H1 (cell line): ENCODE results near the gene TBC1D24. TPM values are rescaled to one million over a fixed set of nuclear protein-coding genes. Genes with fewer than 3 reads are reported as not detected.

Source experiments
- CTCF ChIA-PET: fragments of 300-600 bp; sonication (Branson Sonifier 250); formaldehyde crosslinking; loops from one replicate; lab custom pipeline; 2021; ENCODE audit not compliant: partially characterized antibody; lab: Charles Lee
- POLR2A ChIA-PET: fragments of 300-600 bp; sonication (Branson Sonifier 250); formaldehyde crosslinking; loops from one replicate; lab custom pipeline; 2021; ENCODE audit warnings: inconsistent platforms; ENCODE audit not compliant: partially characterized antibody; lab: Charles Lee
- DNase-seq, 2 experiments: peaks; one replicate each; pipeline versions ENCODE4 v3.0.0 to v3.0.0-alpha.2; 2010 to 2022; ENCODE audit warnings: low spot score in 2 of 2, low read depth in 1 of 2, mixed read lengths in 1 of 2
- FAIRE-seq: peaks from 2 replicates; lab custom pipeline; 2011; peaks lifted over from hg19 to GRCh38; lab: Jason Lieb, UNC
- H2AFZ ChIP-seq: 2 replicates; pipeline ENCODE4 v1.8.1; 2012; ENCODE audit warnings: low read length, inconsistent platforms
- H2AK5ac ChIP-seq: 2 replicates; pipeline ENCODE4 v1.6.1; 2013; ENCODE audit warnings: low read depth, low read length
- H2BK120ac ChIP-seq: replicated peaks from 2 replicates; pipeline ENCODE3; 2013; ENCODE audit warnings: low read depth, low read length, inconsistent platforms
- H2BK12ac ChIP-seq: 2 replicates; pipeline ENCODE4 v1.6.1; 2013; ENCODE audit warnings: low read depth, low read length
- H2BK15ac ChIP-seq: 2 replicates; pipeline ENCODE4 v1.6.1; 2013; ENCODE audit warnings: low read length
- H2BK20ac ChIP-seq: 2 replicates; pipeline ENCODE4 v1.6.1; 2013; ENCODE audit warnings: low read length
- H2BK5ac ChIP-seq: 2 replicates; pipeline ENCODE4 v1.6.1; 2013; ENCODE audit warnings: low read depth, low read length
- H3K14ac ChIP-seq: 2 replicates; pipeline ENCODE4 v1.6.1; 2013; ENCODE audit warnings: inconsistent platforms; ENCODE audit not compliant: insufficient read length
- H3K18ac ChIP-seq: 2 replicates; pipeline ENCODE4 v1.6.1; 2013; ENCODE audit warnings: low read length; ENCODE audit errors: extremely low read depth
- H3K23ac ChIP-seq: 2 replicates; pipeline ENCODE4 v1.6.1; 2013; ENCODE audit warnings: inconsistent platforms; ENCODE audit not compliant: insufficient read length
- H3K23me2 ChIP-seq: 2 replicates; pipeline ENCODE4 v1.6.1; 2013; ENCODE audit warnings: low read depth, low read length
- H3K27ac ChIP-seq: 2 replicates; pipeline ENCODE4 v1.6.1; 2011; ENCODE audit warnings: low read depth, low read length, inconsistent platforms
- H3K27me3 ChIP-seq, 4 experiments: replicated peaks in 1 of 4; 1 replicate in 1 of 4; 2 replicates in 3 of 4; pipeline versions ENCODE4 v1.6.1 to v1.8.1; 2011 to 2013; ENCODE audit warnings: low read length in 3 of 4, mild to moderate bottlenecking in 3 of 4, inconsistent platforms in 2 of 4, mixed read lengths in 2 of 4, moderate library complexity in 1 of 4; ENCODE audit not compliant: control insufficient read depth in 3 of 4, insufficient read depth in 3 of 4; ENCODE audit errors: extremely low read depth in 1 of 4
- H3K36me3 ChIP-seq, 4 experiments: 2 replicates each; pipeline versions ENCODE4 v1.6.1 to v1.8.1; 2011 to 2013; ENCODE audit warnings: mild to moderate bottlenecking in 4 of 4, low read length in 3 of 4, moderate library complexity in 2 of 4, control low read depth in 1 of 4, inconsistent platforms in 1 of 4; ENCODE audit not compliant: insufficient read depth in 4 of 4, control insufficient read depth in 2 of 4
- H3K4ac ChIP-seq: replicated peaks from 2 replicates; pipeline ENCODE3; 2013; ENCODE audit warnings: low read length, low read depth, mixed read lengths, inconsistent platforms; ENCODE audit not compliant: insufficient read length
- H3K4me1 ChIP-seq, 4 experiments: replicated peaks in 1 of 4; 1 replicate in 1 of 4; 2 replicates in 3 of 4; pipeline versions ENCODE4 v1.6.1 to v1.8.1; 2011 to 2013; ENCODE audit warnings: low read length in 3 of 4, inconsistent platforms in 2 of 4, mixed read lengths in 1 of 4; ENCODE audit not compliant: insufficient read depth in 4 of 4, control insufficient read depth in 3 of 4
- H3K4me2 ChIP-seq, 2 experiments: 2 replicates each; pipeline versions ENCODE4 v1.6.1 to v1.8.1; 2011 to 2013; ENCODE audit warnings: low read depth in 2 of 2, low read length in 2 of 2, control low read depth in 1 of 2, inconsistent platforms in 1 of 2, mild to moderate bottlenecking in 1 of 2; ENCODE audit not compliant: insufficient read depth in 1 of 2
- H3K4me3 ChIP-seq, 4 experiments: fragments of 200-600, 300-600 bp in 1 of 4; sonication (generic), shearing (Covaris generic), sonication (Bioruptor Twin) in 1 of 4; 2 replicates each; pipeline versions ENCODE4 v1.5.1 to v1.8.1; 2011 to 2016; ENCODE audit warnings: low read length in 4 of 4, low read depth in 3 of 4, control low read depth in 2 of 4, inconsistent platforms in 2 of 4, mild to moderate bottlenecking in 2 of 4, mixed read lengths in 1 of 4, moderate library complexity in 1 of 4; ENCODE audit not compliant: insufficient read depth in 2 of 4; ENCODE audit errors: extremely low read depth in 1 of 4
- H3K56ac ChIP-seq: replicated peaks from 2 replicates; pipeline ENCODE3; 2013; ENCODE audit warnings: low read depth, mild to moderate bottlenecking, mixed read lengths, low read length, inconsistent platforms; ENCODE audit not compliant: insufficient read length
- H3K79me1 ChIP-seq: 2 replicates; pipeline ENCODE4 v1.6.1; 2013; ENCODE audit warnings: low read depth, low read length, control low read depth
- H3K79me2 ChIP-seq, 2 experiments: 2 replicates each; pipeline versions ENCODE4 v1.6.1 to v1.8.1; 2012 to 2013; ENCODE audit warnings: low read length in 2 of 2, mild to moderate bottlenecking in 2 of 2, inconsistent platforms in 1 of 2; ENCODE audit not compliant: insufficient read depth in 2 of 2, control insufficient read depth in 1 of 2
- H3K9ac ChIP-seq, 4 experiments: replicated peaks in 1 of 4; 1 replicate in 1 of 4; 2 replicates in 3 of 4; pipeline versions ENCODE4 v1.6.1 to v1.8.1; 2011 to 2013; ENCODE audit warnings: low read depth in 3 of 4, low read length in 3 of 4, control low read depth in 2 of 4, mild to moderate bottlenecking in 2 of 4, moderate library complexity in 2 of 4, inconsistent platforms in 1 of 4; ENCODE audit errors: extremely low read depth in 1 of 4
- H3K9me3 ChIP-seq, 2 experiments: 2 replicates each; pipeline versions ENCODE4 v1.6.1 to v1.8.1; 2012 to 2013; ENCODE audit warnings: mild to moderate bottlenecking in 2 of 2, moderate library complexity in 2 of 2, control low read depth in 1 of 2, inconsistent platforms in 1 of 2, low read depth in 1 of 2, low read length in 1 of 2, mixed read lengths in 1 of 2; ENCODE audit not compliant: insufficient read depth in 2 of 2
- H4K20me1 ChIP-seq, 2 experiments: replicated peaks in 1 of 2; 2 replicates each; pipeline versions ENCODE3 to v1.8.1; 2011 to 2013; ENCODE audit warnings: inconsistent platforms in 2 of 2, low read length in 2 of 2, mild to moderate bottlenecking in 1 of 2; ENCODE audit not compliant: insufficient read depth in 2 of 2, control insufficient read depth in 1 of 2
- H4K5ac ChIP-seq: 2 replicates; pipeline ENCODE4 v1.6.1; 2013; ENCODE audit warnings: low read length, low read depth, mixed read lengths, inconsistent platforms; ENCODE audit not compliant: insufficient read length
- H4K8ac ChIP-seq: 2 replicates; pipeline ENCODE4 v1.8.0; 2013; ENCODE audit warnings: mild to moderate bottlenecking, moderate library complexity, low read length, inconsistent platforms; ENCODE audit not compliant: insufficient read depth; ENCODE audit errors: extremely low read depth
- H4K91ac ChIP-seq: replicated peaks from 2 replicates; pipeline ENCODE3; 2013; ENCODE audit warnings: low read length, mixed read lengths, inconsistent platforms; ENCODE audit not compliant: insufficient read length
- ASH2L ChIP-seq: fragments of 200-600, 300-600 bp; sonication (generic); IDR thresholded peaks from one replicate; pipeline ENCODE4 v1.7.1; 2017; ENCODE audit warnings: low read length
- BACH1 ChIP-seq: IDR thresholded peaks from 2 replicates; pipeline ENCODE4 v1.6.1; 2012; ENCODE audit warnings: low read length, improper control_type of control experiment
- CHD1 ChIP-seq: IDR thresholded peaks from 2 replicates; pipeline ENCODE4 v1.6.1; 2012; ENCODE audit warnings: low read depth, low read length, improper control_type of control experiment
- CREB1 ChIP-seq: IDR thresholded peaks from 2 replicates; pipeline ENCODE4 v1.6.1; 2012; ENCODE audit warnings: inconsistent platforms
- EGR1 ChIP-seq: IDR thresholded peaks from 2 replicates; pipeline ENCODE4 v1.6.1; 2011; ENCODE audit warnings: low read depth, low read length, borderline replicate concordance
- EZH2 ChIP-seq: fragments of 200-600 bp; sonication (generic); IDR thresholded peaks from 2 replicates; pipeline ENCODE4 v1.7.1; 2012; ENCODE audit warnings: low read depth, mild to moderate bottlenecking, moderate library complexity, low read length, inconsistent platforms; ENCODE audit not compliant: severe bottlenecking
- GABPA ChIP-seq: IDR thresholded peaks from 2 replicates; pipeline ENCODE4 v1.6.1; 2011; ENCODE audit warnings: mild to moderate bottlenecking, low read length, moderate library complexity, borderline replicate concordance; ENCODE audit not compliant: insufficient read depth
- POLR2AphosphoS5 ChIP-seq: IDR thresholded peaks from 2 replicates; pipeline ENCODE4 v1.6.1; 2011; ENCODE audit warnings: low read depth, low read length
- SAP30 ChIP-seq: fragments of 300-600 bp; sonication (generic); IDR thresholded peaks from 2 replicates; pipeline ENCODE4 v1.7.1; 2012; ENCODE audit warnings: low read length, moderate library complexity, mild to moderate bottlenecking, inconsistent platforms; ENCODE audit not compliant: insufficient read depth, insufficient replicate concordance
- SP1 ChIP-seq: IDR thresholded peaks from 2 replicates; pipeline ENCODE4 v1.6.1; 2011; ENCODE audit warnings: low read depth, low read length
- SP2 ChIP-seq: IDR thresholded peaks from 2 replicates; pipeline ENCODE4 v1.6.1; 2012; ENCODE audit warnings: mild to moderate bottlenecking, low read length, inconsistent platforms
- TAF7 ChIP-seq: optimal IDR thresholded peaks from 2 replicates; pipeline ENCODE3; 2011; ENCODE audit warnings: low read depth, mild to moderate bottlenecking, inconsistent platforms, low read length, moderate library complexity, borderline replicate concordance
- WGBS, 2 experiments: shearing (Covaris generic) in 1 of 2; methylation state at CpG; one replicate each; pipeline versions ENCODE4 v1.1.6 to v1.1.7; 2013 to 2015; ENCODE audit warnings: low lambda C conversion rate in 2 of 2, mixed read lengths in 2 of 2, inconsistent platforms in 1 of 2, low coverage in 1 of 2, missing lambda C conversion rate in 1 of 2; ENCODE audit not compliant: insufficient replicate concordance in 2 of 2, insufficient coverage in 1 of 2, insufficient read length in 1 of 2; ENCODE audit errors: extremely low coverage in 1 of 2, missing lambda C conversion rate in 1 of 2; 5-methylcytosine and 5-hydroxymethylcytosine counted together
- polyA plus RNA-seq, 7 experiments: library from polyadenylated mRNA; depleted of rRNA in 3 of 7; stranded (reverse) in 5 of 7; unstranded in 2 of 7; fragments of >200 nt in 5 of 7; fragments of 200-250 nt in 2 of 7; gene quantifications; 1 replicate in 5 of 7; 2 replicates in 1 of 7; 4 replicates in 1 of 7; pipeline versions ENCODE4 v1.2.1 to v1.2.3, GENCODE V29; 2011 to 2013; ENCODE audit warnings: missing spikeins in 2 of 7, mixed read lengths in 2 of 7
- total RNA-seq: library from RNA; stranded (reverse); fragmentation: NEBNext Ultra II Directional; extraction: Animal tissue kit (Norgen Biotek cat#: 25700); gene quantifications from 2 replicates; pipeline ENCODE4 v1.2.1, GENCODE V29; 2021

Gene TBC1D24
- total and polyA plus RNA-seq, 2 of the 8 experiments (the other 6 are each of a cell fraction or from before 2014, with no cell fraction given) = 8.7 to 21.5 TPM

DNA sequence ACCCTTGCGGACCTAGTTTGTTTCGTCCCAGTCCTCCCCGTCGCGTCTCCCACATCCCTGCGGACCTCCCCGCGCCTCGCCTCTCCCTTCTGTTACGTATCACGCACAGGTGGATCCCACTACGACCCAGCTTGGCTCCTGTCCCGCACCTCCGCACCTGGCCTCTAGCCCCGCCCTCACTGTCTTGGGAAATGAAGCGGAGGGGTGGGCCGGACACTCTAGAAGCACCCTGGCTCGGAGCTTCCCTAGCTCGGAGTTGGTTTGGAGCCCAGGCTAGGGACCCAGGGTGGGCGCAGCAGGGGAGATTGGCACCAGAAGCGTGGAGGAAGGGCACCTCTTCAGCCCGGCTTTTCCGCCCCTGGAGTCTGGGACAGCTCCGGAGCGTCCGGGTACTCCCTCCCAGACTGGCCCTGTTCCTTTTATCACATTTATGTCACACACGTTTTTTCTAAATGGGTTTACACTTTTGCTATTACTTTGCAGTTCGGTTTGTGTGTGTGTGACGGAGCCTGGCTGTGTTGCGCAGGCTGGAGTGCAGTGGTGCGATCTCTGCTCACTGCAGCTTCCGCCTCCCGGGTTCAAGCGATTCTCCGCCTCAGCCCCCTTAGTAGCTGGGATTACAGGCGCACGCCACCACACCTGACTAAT, 57.7 kb downstream of the TBC1D24 start:
- no peak overlapping the region for H3K23ac ChIP-seq
- H2BK120ac ChIP-seq = no peak overlapping the region
- 9% methylated on average over 37 of the region's 37 CpGs; no CpG with 5 or more reads in 1 of the 2 experiments for WGBS, 2 experiments
- H3K4ac ChIP-seq = peak overlapping the region; percentile 7
- peak overlapping the region; percentile 75; the same call in 1 of the 2 replicates for H2BK12ac ChIP-seq
- H3K23me2 ChIP-seq = peaks cover 14% of the 10 kb centered on the region
- H3K36me3 ChIP-seq = peaks cover 3 to 18% (median 5%) of the 10 kb centered on the region in 4 experiments; a peak in 6 of 8 replicates
- no peak overlapping the region for H3K14ac ChIP-seq
- peaks cover 0 to 13% of the 10 kb centered on the region in 2 experiments for H4K20me1 ChIP-seq
- FAIRE-seq = no peak
- H4K8ac ChIP-seq = no peak overlapping the region; the same call in 1 of the 2 replicates
- H3K79me1 ChIP-seq = no peaks in the 10 kb centered on the region
- peak overlapping the region; percentile 91 for H3K18ac ChIP-seq
- no peak overlapping the region; the same call in 1 of the 2 replicates for H2AK5ac ChIP-seq
- peak overlapping the region; percentile 55 for H4K5ac ChIP-seq
- peak overlapping the region; percentile 1; the same call in 1 of the 2 replicates for H2BK15ac ChIP-seq
- peak overlapping the region; percentile 42 for H4K91ac ChIP-seq
- peak in 1 of 2 experiments; percentile 86 for DNase-seq
- peaks cover 0 to 11% (median 7%) of the 10 kb centered on the region in 4 experiments; a peak in 4 of 7 replicates for H3K4me1 ChIP-seq
- no peaks in the 10 kb centered on the region for H3K79me2 ChIP-seq
- H3K56ac ChIP-seq = peak overlapping the region; percentile 77
- ChIA-PET POLR2A (interaction anchor here (0.9 to 5.6 kb wide), 14 partner anchors 11 to 324 kb away, joined by 3 to 108 read pairs (median 4); partner anchors contain the start of genes AMDHD2, ATP6V0C, ECI1 and KCTD5), CTCF (interaction anchor here (0.6 to 1.7 kb wide), 4 partner anchors 9 to 550 kb away, joined by 3 to 4 read pairs (median 3); partner anchors contain the start of gene AMDHD2)
- no peaks in the 10 kb centered on the region for H3K9me3 ChIP-seq
- H3K4me2 ChIP-seq = peak overlapping the region; percentile 88 to 93
- peak overlapping the region; percentile 91; the same call in 1 of the 2 replicates for H2BK5ac ChIP-seq
- no peak overlapping the region for H2AFZ ChIP-seq
- no peaks in the 10 kb centered on the region for H3K27me3 ChIP-seq
- peak overlapping the region in 3 of 4 experiments; percentile 34 to 46 (median 39); a peak in 5 of 7 replicates for H3K9ac ChIP-seq
- peak overlapping the region; percentile 63 to 76 (median 72) for H3K4me3 ChIP-seq
- no peak overlapping the region for H2BK20ac ChIP-seq
- peak overlapping the region; percentile 50; the same call in 1 of the 2 replicates for H3K27ac ChIP-seq
- TF ChIP-seq SP2 = no peak
- no peak for TF ChIP-seq BACH1
- no peak for TF ChIP-seq CHD1
- TF ChIP-seq CREB1 = 0 out of 2 replicates have a peak, but pooled peaks have one; percentile 2
- no peak for TF ChIP-seq SP1
- peak; percentile 1 for TF ChIP-seq TAF7
- no peak for TF ChIP-seq EZH2
- TF ChIP-seq POLR2AphosphoS5 = peak; percentile 45; the same call in 1 of the 2 replicates
- no peak for TF ChIP-seq GABPA
- no peak for TF ChIP-seq EGR1
- no peak for TF ChIP-seq ASH2L
- TF ChIP-seq SAP30 = no peak
